GM12865 (cell line): Measurements from ENCODE around the gene VIM.

Source experiments
- DNase-seq: peaks from one replicate; pipeline ENCODE4 v3.0.0; 2010; ENCODE audit warnings: low read depth
- H3K4me3 ChIP-seq: 2 replicates; pipeline ENCODE4 v1.5.1; 2011; ENCODE audit warnings: mild to moderate bottlenecking, low read depth, low read length, control low read depth
- CTCF ChIP-seq: IDR thresholded peaks from 2 replicates; pipeline ENCODE4 v1.5.1; 2011; ENCODE audit warnings: low read length, control low read depth, low read depth, inconsistent platforms; ENCODE audit not compliant: insufficient read depth; ENCODE audit errors: missing control alignments

VIM gene

GRCh38 chr10:17214526-17214925, 13.5 kb upstream of the VIM start:
- no peak for DNase-seq
- TF ChIP-seq CTCF = no peak
- no peak overlapping the region for H3K4me3 ChIP-seq

DNA sequence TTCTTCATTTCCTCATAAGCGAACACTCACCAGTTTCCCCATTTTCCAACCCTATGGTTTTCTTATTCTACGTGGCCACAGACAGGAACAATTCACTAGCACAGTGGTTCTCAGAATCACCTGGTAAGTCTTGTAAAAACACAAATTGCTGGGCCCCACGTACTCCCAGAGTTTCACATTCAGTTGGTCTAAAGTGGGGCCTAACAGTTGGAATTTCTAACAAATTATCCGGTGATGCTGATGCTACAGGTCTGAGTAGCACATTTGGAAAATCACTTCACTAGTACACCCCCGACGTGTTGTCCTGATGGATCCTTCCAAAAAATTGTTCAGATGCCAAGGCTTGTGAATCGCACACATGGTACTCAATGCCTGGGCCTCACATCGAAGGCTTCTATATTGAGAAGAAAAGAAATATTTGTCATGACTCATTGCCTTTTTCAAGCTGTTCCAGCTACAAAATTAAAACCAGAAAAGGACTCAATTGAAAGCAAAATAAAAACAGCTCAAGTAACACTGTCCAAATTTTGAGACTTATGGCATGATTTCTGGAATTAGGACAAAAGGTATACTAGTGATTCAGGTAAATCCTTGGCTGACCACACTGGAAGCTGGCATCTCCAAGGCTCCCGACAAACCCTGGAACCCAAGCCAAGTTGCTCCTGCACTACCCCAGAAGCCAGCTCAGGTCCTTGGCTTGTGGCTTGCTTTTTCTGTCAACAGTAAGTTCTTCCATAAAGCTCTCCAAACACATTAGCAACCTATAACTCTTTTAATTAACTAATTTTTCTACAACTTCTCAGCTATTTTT, 12.9 kb upstream of the VIM start:
- TF ChIP-seq CTCF = no peak
- DNase-seq = no peak
- H3K4me3 ChIP-seq = no peak overlapping the region

DNA sequence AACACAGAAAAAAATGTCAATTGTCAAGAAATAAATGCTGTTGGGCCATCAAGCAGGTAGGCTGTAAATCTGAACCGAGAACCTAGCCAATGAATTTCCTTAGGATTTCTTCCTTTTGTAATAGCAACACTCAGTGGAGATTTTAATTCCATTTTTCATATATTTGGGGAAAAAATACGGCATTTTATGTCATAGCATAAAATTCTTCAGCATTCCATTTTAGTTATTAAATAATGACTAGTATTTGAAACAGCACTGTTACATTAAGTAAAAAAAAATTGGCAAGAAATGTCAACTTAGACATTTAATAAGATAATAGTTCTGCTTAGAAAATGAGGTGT, 12.3 kb upstream of the VIM start:
- H3K4me3 ChIP-seq = no peak overlapping the region
- no peak for TF ChIP-seq CTCF
- no peak for DNase-seq

DNA sequence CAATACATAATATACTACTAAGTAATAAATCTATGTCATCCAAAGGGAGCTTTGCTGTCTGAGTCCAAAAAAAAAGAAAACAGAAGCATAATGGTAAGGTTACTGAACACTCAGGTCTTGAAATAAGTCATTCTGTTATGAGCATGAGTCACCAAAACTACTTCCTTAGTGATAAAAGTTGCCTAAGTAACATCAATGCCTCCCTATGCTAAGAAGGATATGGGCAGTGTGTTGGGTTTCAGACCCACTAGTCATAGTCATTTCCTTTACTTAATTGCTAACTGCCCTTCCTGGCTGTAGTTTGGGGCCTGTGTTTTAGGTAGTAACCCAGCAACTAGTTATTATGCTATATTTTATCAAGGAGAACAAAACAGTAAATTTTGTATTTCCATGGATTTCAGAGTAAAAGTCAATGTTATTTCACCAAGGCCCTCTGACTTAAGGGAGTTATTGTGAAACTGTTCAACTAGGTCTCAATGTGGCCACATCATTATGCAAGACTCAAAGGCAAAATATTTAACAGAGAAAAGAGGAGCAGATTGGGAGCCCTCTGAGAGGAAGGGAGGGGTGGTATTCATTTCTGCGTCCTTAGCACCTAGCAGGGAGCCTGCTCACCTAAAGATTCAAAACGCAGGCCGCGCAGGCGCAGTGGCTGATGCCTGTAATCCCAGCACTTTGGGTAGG, 11.7 kb upstream of the VIM start:
- DNase-seq = peak; percentile 83
- H3K4me3 ChIP-seq = no peak overlapping the region
- no peak for TF ChIP-seq CTCF

DNA sequence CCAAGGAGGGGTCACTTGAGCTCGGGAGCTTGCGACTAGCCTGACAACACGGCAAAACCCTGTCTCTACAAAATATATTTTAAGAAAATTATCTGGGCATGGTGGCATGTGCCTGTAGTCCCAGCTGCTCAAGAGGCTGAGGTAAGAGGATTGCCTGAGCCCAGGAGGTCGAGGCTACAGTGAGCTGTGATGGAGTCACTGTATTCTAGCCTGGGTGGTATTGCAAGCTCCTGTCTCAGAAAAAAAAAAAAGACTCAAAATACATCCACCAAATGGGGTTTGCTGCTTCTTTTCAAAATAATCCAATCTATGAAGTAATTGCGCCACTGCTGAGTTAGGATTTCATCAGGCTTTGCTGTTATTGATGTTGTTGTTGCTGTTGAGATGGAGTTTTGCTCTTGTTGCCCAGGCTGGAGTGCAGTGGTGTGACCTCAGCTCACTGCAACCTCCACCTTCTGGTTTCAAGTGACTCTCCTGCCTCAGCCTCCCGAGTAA, 11.1 kb upstream of the VIM start:
- H3K4me3 ChIP-seq = no peak overlapping the region
- TF ChIP-seq CTCF = no peak
- no peak for DNase-seq

GRCh38 chr10:17217631-17218232, 10.3 kb upstream of the VIM start:
- no peak overlapping the region for H3K4me3 ChIP-seq
- no peak for TF ChIP-seq CTCF
- DNase-seq = no peak

DNA sequence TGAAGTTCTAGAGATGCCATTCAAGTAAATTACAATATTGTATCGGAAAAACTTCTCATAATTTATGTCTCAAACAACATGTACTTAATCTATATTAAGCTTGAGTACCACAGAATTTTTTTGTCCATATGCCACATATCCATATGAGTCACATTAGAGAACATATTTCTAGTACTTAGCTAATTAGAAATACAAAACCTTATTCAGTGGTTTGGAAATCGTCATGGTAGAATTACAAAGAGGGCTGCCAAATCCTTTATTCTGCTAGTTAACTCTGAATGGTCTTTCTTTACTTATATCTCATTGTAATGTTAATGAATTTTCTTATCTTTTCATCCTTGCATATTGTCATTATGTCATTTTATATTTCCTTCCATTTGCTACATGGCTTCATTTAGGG, 9.0 kb upstream of the VIM start:
- TF ChIP-seq CTCF = no peak
- DNase-seq = no peak
- no peak overlapping the region for H3K4me3 ChIP-seq
